GM12872 (cell line): Measurements from ENCODE around the gene ANKRD9.

Experiments
- CTCF ChIP-seq: IDR thresholded peaks from 3 replicates; pipeline ENCODE4 v1.5.1; 2011; ENCODE audit warnings: low read depth, mild to moderate bottlenecking, low read length, moderate library complexity; ENCODE audit not compliant: insufficient read depth

ANKRD9 gene

GRCh38 chr14:102495491-102496330, 13.9 kb downstream of the ANKRD9 start:
- TF ChIP-seq CTCF = no peak

GRCh38 chr14:102493585-102493984, 16.0 kb downstream of the ANKRD9 start:
- no peak for TF ChIP-seq CTCF

GRCh38 chr14:102493096-102493495, 16.5 kb downstream of the ANKRD9 start:
- no peak for TF ChIP-seq CTCF

DNA sequence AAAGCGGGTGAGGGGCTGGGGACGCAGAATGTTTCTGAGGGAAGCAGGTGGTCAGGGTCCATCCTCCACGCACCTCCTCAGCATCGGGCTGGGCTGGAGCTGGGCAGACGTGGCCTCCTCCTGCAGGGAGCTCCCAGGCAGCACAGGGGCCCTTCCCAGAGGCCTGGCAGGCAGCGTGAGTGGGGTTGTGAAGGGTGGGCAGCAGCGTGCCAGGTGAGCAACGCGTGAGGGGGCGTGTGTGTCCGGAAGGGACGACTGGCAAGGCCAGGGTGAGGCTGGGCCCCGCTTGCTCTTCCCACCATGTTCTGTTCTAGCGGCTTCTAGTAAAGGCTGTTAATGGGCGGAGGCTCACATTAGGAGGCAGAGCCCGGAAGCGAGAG, 17.1 kb downstream of the ANKRD9 start:
- TF ChIP-seq CTCF = no peak

DNA sequence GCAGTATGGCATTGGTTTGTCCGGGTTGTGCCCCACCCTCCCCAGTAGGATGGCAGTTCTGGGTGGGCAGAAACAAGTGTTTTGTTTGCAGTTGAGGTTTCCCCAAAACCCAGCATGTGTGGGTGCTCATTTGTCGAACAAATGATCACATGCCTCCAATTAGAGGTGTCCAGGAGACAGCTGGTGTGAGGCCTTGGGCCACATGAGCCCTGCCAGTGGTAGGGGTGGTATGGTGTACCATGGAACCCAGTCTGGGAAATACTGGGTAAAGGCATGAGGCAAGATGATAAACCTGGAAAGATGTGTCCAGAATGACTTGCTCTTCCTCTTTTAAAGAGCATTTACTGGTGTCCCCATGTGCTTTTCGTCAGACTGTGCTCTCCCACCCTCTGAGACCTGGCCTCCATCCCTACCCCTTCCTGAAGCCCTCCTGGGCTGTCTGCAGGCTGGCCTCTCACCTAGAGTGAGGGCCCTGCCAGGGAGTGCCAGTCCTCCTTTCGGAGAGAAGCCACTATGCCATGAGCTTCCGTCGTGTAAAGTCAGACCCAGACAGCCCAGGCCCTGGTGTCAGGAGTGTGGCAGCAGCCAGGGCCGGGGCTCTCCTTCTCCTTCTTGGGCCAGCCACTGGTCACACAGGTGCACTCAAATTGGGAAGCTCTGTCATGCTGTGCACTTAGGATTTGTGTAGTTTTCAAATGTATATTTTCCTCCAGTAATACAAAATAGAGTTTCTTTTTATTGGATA, 17.6 kb downstream of the ANKRD9 start:
- TF ChIP-seq CTCF = no peak

- TF ChIP-seq CTCF = no peak
These were observed 18.2 kb downstream of the ANKRD9 start for GRCh38 chr14:102491366-102491765.

DNA sequence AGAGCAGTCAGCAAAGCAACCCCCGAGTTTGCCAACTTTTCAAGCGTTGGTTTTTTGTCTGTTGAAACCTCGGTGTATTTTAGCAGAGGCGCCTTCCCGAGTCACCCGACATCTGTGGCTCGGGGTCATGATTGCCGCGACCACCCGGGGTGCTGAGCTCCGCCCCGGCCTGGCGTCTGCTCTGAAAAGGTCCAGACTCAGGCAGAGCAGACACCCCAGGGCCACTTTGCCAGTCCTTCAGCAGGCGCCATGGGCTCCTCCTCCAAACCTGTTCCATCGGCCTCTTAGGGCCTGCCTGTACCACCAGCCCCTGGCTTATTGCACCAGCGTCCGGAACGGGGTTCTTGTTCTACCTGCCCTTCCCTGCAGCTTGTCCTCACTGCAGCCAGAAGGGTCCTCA, 19.1 kb downstream of the ANKRD9 start:
- no peak for TF ChIP-seq CTCF
